ENCODE measurements around the gene CNBP.
A peak's percentile ranks its signal among the peaks of the same experiment; 100 is the strongest.
"Not testable (repeated sequence)": the region's sequence is repeated elsewhere in the genome, so short reads cannot be mapped to it uniquely, and the experiment has no call there.

CNBP gene

DNA sequence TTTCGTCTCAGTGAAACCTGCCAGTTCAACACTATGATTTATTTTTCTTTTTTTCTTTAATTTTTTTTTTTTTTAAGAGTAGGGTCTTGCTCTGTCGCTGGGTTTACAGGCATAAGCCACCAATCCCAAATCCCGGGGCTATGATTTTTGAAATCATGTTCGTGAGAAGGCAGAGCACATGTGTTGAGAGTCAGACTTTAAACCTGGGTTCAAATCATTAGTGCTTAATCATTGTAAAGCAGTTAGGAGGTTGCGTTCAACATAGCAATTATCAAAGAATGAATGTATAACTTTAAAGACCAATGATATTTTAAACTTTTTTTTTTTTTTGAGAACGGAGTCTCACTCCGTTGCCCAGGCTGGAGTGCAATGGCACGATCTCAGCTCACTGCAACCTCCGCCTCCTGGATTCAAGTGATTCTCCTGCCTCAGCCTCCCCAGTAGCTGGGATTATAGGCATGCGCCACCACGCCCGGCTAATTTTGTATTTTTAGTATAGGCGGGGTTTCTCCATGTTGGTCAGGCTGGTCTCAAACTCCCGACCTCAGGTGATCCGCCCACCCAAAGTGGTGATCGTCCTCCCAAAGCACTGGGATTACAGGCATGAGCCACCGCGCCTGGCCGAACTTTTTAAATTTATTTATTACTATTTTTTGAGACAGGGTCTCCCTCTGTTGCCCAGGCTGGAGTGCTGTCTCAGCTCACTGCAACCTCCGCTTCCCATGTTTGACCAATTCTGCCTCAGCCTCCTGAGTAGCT, 1.3 kb upstream of the CNBP start:
- not testable (repeated sequence) for DNase-seq

DNA sequence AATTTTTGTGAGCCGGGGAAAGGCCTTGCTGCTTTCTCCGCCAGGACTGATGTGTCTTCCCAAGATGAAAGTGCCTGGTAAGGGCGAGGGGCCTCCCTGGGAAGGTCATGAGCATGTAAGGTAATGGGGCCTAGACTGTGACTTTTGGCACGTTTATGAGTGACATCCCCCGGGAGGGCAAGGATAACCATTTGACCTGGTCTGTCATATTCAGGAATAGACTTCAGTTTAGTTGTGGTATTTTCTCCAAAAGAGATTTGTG, 631 bp upstream of the CNBP start:
- no peak for DNase-seq

DNA sequence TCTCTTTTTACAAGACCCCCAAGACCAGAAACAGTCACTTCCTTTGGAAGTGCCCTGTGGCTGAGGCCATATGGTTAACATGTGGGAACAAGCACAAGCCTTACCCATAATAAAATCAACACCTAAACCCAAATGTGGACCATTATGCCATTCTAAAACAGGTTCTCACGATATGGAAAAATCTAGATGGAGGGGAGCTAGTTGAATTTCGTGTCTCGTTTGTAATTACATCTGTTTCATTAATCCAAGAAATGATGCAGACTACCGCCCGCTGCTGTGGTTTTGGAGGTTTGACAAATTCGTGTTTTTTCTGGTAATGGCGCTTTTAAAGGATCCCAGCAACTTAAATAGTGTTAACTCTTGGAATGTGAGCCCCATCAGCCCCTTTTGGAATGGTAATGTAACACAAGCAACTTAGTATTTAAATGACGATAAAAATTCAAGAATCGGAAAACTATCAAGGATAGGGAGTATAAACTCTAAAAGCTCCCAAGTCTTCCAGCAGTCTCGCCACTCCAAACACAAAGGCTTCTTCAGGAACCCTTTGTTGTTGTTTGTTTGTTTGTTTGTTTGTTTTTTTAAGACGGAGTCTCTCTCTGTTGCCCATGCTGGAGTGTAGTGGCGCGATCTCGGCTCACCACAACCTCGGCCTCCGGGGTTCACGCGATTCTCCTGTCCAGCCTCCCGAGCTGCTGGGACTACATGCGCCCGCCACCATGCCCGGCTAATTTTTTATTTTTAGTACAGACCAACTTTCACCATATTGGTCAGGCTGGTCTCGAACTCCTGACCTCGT, 1.1 kb downstream of the CNBP start:
- DNase-seq: no peak

- no peak for DNase-seq
Observed at GRCh38 chr3:129181819-129182218, 1.9 kb downstream of the CNBP start.

DNA sequence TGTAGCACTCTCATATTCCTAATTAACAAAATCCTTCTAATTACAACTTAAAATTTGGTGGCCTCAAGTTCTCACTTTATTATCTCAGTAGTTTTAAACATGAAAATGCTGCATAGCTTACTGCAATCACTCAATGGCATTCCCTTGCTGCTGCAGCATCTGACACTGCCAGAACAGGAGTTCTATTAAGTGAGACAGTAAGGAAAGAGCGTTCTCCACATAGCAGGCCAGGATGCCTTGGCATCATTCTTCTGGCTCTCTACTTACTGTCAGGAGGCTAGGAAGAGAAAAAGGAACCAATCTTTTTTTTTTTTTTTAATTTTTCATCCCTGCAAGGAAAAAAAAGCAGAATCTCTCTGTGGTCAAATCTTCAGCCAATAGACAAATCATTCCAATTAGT, 3.2 kb downstream of the CNBP start:
- no peak for DNase-seq

- no peak for DNase-seq
Observed at GRCh38 chr3:129176051-129176450, 7.6 kb downstream of the CNBP start.

- no peak for DNase-seq
Observed at GRCh38 chr3:129173725-129174124, 10.0 kb downstream of the CNBP start.

GRCh38 chr3:129173206-129173605, 10.5 kb downstream of the CNBP start:
- no peak for DNase-seq

- DNase-seq: no peak
Observed at GRCh38 chr3:129166579-129167332, 16.9 kb downstream of the CNBP start.

DNA sequence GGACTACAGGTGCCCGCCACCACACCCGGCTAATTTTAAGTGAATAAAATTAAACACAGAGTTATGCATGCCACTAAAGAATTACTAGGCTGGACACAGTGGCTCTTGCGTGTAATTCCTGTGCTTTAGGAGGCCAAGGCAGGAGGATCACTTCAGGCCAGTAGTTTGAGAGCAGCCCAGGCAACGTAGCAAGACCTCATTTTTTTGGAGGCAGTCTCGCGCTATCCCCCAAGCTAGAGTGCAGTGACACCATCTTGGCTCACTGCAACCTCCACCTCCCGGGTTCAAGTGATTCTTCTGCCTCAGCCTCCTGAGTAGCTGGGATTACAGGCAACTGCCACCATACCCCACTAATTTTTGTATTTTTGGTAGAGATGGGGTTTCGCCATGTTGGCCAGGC, 18.1 kb downstream of the CNBP start:
- DNase-seq: not testable (repeated sequence)

DNA sequence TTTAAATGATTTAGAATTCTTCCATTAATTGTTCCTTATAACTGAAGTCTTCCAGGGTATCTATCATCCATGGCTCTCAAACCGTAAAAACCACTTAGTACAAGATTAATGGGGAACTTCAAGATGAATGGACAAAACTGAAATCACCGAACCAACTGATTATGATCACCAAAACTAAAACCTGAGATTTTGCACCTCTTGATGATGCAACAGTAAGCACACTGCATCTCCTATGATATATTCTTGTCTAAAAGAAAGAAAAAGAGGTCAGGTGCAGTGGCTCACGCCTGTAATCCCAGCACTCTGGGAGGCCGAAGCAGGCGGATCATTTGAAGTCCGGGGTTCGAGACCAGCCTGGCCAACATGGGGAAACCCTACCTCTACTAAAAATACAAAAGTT, 19.2 kb downstream of the CNBP start:
- DNase-seq: no peak

DNA sequence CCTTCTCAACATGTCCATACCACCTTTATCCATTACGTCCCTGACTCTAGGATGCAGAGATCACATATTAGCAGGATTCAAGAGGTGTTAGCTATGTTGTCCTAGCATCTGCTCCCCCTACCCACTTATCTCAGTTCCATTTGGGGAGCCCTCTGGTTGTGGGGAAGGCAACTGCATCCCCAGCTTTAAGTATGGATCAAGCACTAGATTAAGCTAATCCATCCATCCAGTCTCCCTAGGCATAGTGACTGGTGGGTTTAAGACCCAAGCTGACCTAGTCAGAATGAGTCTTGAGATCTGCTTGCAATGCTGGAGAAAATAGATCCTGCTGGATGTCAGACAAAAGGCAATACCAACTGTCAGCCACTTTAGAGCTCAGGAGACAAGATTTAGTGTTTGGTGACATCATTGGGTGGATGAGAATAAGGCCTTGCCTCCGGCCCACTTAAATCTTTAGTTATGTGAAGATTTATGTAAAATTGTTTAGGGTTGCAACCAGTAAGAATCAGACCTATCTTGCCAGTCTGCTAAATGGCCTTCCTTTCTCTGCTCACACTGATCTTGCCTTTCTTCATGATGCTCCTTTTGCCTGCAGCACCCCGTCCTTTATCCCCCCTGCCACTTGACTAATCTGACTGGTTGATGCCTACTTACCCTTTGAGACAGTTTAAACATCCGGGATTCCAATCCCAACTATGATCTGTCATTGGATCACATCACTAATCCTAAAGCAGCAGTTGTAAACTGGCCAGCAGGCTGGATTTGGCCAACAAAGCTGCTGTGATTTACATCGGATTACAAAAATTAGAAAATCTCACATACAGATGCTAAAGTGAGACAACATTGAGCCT, 20.7 kb downstream of the CNBP start:
- no peak for DNase-seq

DNA sequence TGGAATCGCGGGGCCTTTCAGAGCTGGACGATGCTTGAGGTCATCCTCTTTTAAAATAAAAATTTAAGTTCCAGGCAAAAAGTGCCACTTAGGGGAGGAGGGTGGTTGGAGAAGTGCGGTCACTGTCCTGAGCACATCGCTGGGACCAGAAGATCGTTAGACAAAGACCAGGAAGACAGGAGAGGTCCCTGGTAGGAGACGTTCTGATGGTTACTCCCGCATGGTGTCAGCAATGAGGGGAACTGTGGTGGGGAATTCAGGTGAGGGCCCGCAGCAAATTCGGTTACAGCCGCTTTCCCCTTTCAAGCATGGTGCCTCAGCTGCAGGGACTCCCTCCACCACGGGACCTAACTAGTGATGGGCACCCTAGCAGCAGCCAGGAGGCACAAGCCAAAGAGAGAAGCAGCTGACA, 21.8 kb downstream of the CNBP start:
- DNase-seq: no peak

DNA sequence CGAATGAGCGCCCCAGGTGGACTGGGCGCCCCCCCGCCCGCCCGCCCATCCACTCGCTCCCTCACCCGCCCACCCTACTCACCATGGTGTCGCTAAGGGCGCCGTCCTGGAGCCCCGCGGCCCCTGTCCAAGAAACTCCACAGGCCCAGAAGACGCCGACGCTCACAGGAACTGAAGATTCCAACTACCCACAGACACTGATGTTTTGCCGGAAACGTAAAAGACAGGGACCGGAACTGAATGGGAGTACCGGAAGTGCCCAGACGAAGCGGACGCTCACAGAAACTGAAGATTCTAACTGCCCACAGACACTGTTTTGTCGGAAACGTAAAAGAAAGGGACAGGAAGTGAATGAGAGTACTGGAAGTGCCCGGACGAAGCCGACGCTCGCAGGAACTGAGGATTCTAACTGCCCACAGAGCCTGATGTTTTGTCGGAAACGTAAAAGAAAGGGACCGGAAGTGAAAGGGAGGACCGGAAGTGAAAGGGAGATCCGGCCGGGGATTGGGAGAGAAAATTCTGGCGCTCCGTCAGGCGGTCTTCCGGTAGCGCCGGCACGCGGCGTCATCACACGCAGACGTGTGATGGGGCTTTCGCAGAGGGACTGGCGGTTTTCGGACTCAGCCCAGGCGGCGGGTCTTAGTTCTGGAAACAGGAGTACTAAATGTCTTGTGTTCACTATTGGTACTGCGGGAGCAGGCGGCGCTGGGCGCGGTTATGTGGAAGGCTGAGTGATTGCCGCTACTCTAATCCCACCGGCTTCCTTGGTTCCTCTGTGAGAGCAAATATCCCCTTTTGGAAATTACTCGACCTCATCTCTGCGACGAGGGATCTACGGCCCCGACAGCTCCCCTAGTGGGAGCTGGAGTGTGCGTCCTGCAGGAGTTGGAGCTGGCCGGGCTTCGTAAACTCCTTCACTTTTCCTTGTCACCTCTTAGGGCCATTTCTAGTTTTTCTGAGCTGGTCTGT, 22.5 kb downstream of the CNBP start, which contains the start of gene ISY1:
Gene ISY1 (minus strand): TSS at position 173 of the 969 bp plus-strand sequence. CDS start 88 bp downstream, at position 85.
- peak; percentile 79 for DNase-seq

DNA sequence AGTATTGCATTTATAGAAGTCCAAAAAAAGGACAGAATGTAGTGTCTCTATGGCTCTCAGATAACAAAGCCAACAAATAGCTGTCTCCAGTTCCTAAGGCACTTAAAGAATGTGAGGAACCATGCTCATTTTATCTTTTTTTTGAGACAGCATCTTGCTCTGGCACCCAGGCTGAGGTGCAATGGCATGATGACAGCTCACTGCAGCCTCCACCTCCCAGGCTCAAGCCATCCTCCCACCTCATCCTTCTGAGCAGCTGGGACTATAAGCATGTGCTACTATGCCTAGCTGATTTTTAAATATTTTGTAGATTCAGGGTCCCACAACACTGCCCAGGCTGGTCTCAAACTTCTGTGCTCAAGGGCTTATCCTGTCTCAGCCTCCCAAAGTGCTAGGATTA, 38.9 kb downstream of the CNBP start:
- no peak for DNase-seq

DNA sequence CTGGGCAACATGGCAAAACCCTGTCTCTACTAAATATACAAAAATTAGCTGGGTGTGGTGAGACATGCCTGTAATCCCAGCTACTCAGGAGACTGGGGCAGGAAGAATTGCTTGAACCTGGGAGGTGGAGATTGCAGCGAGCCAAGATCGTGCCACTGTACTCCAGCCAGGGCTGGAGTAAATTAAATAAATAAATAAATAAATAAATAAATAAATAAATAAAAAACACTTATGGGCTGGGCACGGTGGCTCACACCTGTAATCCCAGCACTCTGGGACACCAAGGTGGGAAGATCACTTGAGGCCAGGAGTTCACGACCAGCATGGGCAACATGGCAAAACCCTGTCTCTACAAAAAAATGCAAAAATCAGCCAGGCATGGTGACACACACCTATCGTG, 42.7 kb downstream of the CNBP start:
- DNase-seq: not testable (repeated sequence)

DNA sequence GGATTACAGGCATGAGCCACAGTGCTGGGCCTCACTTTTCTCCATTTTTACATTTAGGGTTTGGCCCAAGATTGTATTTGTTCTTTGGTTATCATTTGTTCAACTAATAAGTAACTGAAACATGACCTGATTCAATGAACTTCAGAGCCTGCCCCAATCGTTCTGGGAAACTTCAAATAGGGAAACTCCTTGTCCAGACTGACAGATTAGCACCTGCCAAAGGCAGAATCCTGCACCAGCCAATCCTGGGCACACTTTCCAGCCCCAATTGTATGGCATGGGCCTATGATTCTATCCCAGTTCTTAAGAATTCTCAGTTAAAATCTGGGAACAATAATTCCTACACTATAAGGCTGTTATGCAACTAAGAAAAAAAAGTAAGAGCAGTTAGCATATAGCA, 43.8 kb downstream of the CNBP start:
- DNase-seq: no peak

DNA sequence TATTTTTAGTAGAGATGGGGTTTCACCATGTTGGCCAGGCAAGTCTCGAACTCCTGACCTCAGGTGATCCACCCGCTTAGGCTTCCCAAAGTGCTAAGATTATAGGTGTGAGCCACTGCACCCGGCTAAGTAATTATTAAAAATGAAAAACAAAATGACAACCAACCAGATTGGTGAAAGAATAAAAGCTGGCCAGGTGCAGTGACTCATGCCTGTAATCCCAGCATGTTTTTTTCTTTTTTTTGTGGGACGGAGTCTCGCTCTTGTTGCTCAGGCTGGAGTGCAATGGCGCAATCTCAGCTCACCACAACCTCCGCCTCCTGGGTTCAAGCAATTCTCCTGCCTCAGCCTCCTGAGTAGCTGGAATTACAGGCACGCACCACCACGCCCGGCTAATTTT, 47.4 kb downstream of the CNBP start:
- not testable (repeated sequence) for DNase-seq

DNA sequence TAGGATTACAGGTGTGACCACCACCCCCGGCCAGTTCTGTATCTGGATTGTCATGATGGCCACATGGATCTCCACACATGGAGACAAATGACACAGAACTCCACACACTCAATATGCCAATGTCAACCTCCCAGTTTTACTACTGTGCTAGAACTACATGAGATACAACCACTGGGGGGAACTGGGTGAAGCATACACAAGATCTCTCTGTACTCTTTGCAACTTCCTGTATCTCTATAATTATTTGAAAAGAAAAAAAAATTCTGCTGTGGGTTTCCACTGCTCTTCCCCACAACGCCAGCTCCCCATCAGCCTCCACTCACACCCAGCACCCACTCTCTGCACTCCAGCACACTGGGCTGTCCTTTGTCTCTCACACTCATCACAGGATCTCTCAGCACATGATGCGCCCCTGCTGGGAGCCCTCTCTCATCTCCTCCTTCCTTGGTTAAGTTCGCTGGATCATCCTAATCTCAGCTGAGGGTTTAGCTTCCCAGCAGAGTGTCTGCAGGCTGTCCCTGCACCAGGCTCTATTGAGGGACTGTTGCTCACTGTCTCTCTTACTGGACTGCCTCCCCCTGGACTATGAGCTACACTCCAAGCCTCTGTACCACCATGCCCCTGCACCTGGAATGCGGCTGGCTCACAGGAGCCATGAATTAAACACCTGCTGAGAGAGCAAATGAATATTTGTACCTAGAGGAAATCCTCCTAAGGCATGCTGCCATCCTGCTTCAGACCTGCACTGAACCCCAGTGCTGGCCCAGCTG, 51.4 kb downstream of the CNBP start:
- no peak for DNase-seq

GRCh38 chr3:129131465-129132088, 52.1 kb downstream of the CNBP start:
- no peak for DNase-seq

Data from T-helper 9 cell (primary cell).